Measurements from ENCODE around the gene CPAMD8.

GRCh38 chr19:17041976-17042375, 15.4 kb upstream of the CPAMD8 start:
- TF ChIP-seq POLR2A (IDR thresholded peaks at IDR 0.05), result no peak
- no peak for TF ChIP-seq CTCF (IDR thresholded peaks at IDR 0.05)
